ENCODE measurements around the gene NRTN. TPM values are rescaled to one million over a fixed set of nuclear protein-coding genes. Genes with fewer than 3 reads are reported as not detected.

Gene NRTN
- total RNA-seq, 4 donors from 2014 or later, result 3.6 to 27.2 (median 14.6) TPM

DNA sequence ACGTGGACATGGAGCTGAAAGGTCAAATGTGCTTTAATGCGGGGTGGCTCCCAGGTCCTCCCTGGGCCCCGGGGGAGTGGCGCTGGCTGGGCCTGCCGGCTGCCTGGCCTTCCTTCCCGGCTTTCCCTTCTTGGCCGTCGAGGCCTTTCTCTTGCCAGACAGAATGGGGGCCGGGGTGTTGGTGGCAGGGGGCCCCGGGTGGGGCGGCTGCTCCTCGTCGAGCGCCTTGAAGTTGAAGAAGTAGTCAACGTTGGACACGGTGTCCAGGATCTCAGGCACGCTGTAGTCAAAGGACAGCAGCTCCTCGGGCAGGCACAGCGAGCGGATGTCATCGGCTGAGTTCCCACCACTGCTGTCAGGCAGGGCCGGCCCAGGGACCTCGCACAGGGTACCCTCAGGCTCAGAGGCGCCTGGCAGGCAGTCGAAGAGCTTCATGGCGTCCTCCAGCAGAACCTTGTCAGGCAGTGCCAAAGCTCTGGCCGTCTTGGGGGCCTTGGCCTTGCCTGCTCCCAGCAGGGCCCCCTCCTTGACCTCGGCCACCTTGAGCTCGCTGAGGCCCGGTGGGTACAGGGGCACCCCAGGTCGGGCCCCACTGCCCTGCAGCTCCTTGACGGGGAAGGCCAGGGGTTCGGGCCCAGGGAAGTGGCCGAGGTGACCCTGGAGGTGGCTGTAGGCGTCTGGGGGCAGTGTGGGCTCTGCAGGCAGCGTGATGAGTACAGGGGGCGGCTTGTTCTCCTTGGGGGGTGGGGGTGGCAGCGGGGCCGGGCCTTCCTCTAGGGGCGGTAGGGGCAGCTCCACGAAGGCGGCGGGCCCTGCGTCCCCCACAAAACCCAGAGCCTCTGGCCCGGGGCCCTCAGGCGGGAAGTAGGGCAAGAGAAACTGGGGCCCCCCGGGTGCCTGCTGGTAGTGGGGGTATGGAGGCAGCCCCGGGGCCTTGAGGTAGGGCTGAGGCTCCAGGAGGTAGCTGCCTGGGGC lies 21.6 kb upstream of the NRTN start:
- no peaks in the 10 kb centered on the region for H3K27me3 ChIP-seq
- no CpG with 5 or more reads among the region's 48 CpGs for WGBS, 2 donors (ENCODE audit: low coverage in 1 of 2)
- H3K9me3 ChIP-seq, result no peaks in the 10 kb centered on the region
- H3K4me3 ChIP-seq, result no peak overlapping the region
- TF ChIP-seq POLR2AphosphoS5 (IDR thresholded peaks at IDR 0.05) (no peak), EP300 (IDR thresholded peaks at IDR 0.05) (no peak), POLR2A (IDR thresholded peaks at IDR 0.05) (no peak)
- TF ChIP-seq, protein P1, sequence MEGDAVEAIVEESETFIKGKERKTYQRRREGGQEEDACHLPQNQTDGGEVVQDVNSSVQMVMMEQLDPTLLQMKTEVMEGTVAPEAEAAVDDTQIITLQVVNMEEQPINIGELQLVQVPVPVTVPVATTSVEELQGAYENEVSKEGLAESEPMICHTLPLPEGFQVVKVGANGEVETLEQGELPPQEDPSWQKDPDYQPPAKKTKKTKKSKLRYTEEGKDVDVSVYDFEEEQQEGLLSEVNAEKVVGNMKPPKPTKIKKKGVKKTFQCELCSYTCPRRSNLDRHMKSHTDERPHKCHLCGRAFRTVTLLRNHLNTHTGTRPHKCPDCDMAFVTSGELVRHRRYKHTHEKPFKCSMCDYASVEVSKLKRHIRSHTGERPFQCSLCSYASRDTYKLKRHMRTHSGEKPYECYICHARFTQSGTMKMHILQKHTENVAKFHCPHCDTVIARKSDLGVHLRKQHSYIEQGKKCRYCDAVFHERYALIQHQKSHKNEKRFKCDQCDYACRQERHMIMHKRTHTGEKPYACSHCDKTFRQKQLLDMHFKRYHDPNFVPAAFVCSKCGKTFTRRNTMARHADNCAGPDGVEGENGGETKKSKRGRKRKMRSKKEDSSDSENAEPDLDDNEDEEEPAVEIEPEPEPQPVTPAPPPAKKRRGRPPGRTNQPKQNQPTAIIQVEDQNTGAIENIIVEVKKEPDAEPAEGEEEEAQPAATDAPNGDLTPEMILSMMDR (IDR thresholded peaks at IDR 0.05), result no peak
- H3K27ac ChIP-seq, result no peak overlapping the region
- ATAC-seq, result no peak
- peaks cover 0 to 56% of the 10 kb centered on the region in 2 donors for H3K36me3 ChIP-seq
- H3K4me1 ChIP-seq, result no peaks in the 10 kb centered on the region

DNA sequence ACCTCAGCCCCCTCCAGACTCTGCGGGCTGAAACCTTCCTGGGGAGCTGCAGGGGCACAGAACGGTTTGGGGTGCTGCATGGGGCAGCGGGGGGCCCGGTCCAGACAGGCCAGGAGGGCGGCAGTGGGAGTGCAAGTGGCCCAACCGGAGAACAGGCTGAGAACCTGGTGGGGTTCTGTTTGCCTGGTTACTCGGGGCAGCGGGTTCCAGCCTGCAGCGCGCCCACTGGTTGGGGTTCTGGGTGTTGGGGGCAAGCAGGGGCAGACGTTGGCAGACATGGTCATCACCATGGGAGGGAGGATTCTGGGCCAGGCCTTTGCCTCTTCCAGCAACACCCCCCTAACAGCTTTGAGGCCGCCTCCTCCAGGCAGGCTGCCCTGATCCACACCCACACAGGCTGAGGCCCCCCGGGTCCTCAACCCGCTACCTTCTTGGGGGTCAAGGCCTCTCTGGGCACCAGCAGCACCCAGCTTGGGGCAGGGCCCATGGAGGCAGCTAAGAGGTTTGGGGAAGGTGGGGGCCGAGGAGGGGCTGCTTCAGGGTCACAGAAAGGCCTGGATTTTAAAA lies 20.2 kb upstream of the NRTN start, which contains the start of gene PRR22:
Gene PRR22 (minus strand): TSS at position 166 of the 567 bp plus-strand sequence. CDS start 86 bp downstream, at position 80.
- H3K36me3 ChIP-seq, result peaks cover 0 to 70% of the 10 kb centered on the region in 2 donors
- WGBS, 2 donors (ENCODE audit: low coverage in 1 of 2), result 92% methylated on average over 5 of the region's 15 CpGs; no CpG with 5 or more reads in 1 of the 2 donors

DNA sequence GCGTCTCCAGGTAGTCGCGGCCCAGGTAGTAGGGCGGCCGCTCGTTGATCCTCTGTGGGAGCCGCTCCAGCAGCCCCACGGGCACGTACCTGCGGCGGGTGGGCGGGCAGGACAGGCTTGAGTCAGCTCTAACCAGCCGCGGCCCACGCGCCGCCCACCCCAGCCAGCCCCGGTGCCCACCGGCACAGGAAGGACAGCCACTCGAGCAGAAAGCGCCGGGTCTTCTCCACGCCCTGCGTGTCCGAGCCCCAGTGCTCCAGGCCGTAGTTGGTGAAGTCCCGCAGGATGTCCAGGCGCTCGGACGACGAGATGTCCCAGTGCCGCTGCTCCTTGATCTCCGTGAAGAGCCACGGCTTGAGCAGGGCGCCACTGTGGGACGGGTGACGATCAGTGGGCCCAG lies 19.4 kb upstream of the NRTN start:
- WGBS, 2 donors (ENCODE audit: low coverage in 1 of 2), result no CpG with 5 or more reads among the region's 37 CpGs
- TF ChIP-seq EP300 (IDR thresholded peaks at IDR 0.05) (no peak), POLR2A (IDR thresholded peaks at IDR 0.05) (no peak), POLR2AphosphoS5 (IDR thresholded peaks at IDR 0.05) (no peak)
- TF ChIP-seq, protein P1 (IDR thresholded peaks at IDR 0.05), result no peak

More for the DNA sequence above, 20.2 kb upstream of the NRTN start, which contains the start of gene PRR22:
- Histone ChIP-seq H3K4me3 (no peak within 1 kb of the TSS), H3K27me3 (no peaks in the 10 kb centered on the region), H3K27ac (no peak within 1 kb of the TSS), H3K9me3 (no peaks in the 10 kb centered on the region), H3K4me1 (peaks cover 0 to 2% (median 0%) of the 10 kb centered on the region in 3 donors)
- no peak for ATAC-seq
- TF ChIP-seq EP300 (IDR thresholded peaks at IDR 0.05) (no peak), POLR2AphosphoS5 (IDR thresholded peaks at IDR 0.05) (no peak), POLR2A (IDR thresholded peaks at IDR 0.05) (no peak)
- TF ChIP-seq, protein P1 (IDR thresholded peaks at IDR 0.05), result no peak

DNA sequence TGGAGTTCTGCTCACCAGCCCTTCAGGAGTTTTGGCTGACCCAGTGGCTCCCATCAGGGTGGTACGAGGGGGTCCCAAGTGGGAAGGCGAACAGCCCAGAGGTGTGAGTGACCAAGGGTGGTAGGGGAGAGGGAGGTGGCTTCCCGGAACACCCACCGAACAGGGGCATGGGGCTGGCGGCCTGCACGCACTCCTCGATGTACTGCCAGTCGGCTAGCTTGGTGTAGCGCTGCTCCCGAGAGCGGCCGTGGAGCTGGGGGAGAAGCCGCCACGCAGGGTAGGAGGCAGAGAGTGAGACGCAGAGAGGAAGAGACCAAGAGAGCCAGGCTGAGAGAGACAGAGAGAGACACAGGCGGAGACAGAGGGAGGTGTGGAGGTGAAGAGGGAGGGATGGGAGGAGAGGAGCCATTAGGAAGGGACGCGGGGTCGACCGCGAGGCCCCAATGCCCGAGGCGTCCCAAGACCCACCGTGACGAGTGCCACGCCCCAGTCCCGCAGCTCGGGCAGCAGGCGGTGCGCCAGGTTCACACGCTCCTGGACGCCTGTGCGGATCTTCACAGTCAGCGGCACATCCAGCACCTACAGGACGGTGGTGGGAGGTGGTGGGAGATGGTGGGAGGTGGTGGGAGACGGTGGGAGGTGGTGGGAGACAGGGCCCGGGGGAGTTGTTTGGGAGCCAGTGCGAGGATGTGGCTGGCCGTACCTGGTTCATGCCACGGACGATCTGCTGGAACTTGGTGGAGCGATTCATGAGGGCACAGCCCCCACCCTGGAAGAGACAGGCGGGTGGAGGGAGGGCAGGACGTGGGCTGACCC lies 18.1 kb upstream of the NRTN start:
- TF ChIP-seq POLR2A (IDR thresholded peaks at IDR 0.05) (no peak), EP300 (IDR thresholded peaks at IDR 0.05) (no peak), POLR2AphosphoS5 (IDR thresholded peaks at IDR 0.05) (no peak)
- TF ChIP-seq, protein P1 (IDR thresholded peaks at IDR 0.05), result no peak
- Histone ChIP-seq H3K36me3 (peaks cover 0 to 75% of the 10 kb centered on the region in 2 donors), H3K9me3 (no peaks in the 10 kb centered on the region), H3K4me3 (no peak overlapping the region), H3K4me1 (peaks cover 0 to 10% (median 6%) of the 10 kb centered on the region in 3 donors), H3K27ac (no peak overlapping the region), H3K27me3 (no peaks in the 10 kb centered on the region)
- no peak for ATAC-seq
- WGBS, 2 donors (ENCODE audit: low coverage in 1 of 2), result 80 to 81% methylated on average over 8 to 9 of the region's 44 CpGs

More for the DNA sequence above, 19.4 kb upstream of the NRTN start:
- ATAC-seq, result no peak
- H3K9me3 ChIP-seq, result no peaks in the 10 kb centered on the region
- peaks cover 0 to 10% (median 6%) of the 10 kb centered on the region in 3 donors for H3K4me1 ChIP-seq
- no peak overlapping the region for H3K27ac ChIP-seq
- no peak overlapping the region for H3K4me3 ChIP-seq
- peaks cover 0 to 75% of the 10 kb centered on the region in 2 donors for H3K36me3 ChIP-seq
- H3K27me3 ChIP-seq, result no peaks in the 10 kb centered on the region
